ENCODE data around the gene HOXA11. TPM values are rescaled to one million over a fixed set of nuclear protein-coding genes. Genes with fewer than 3 reads are reported as not detected.

The HOXA11 gene
- total RNA-seq, 1 experiment from 2014 or later: not detected

DNA sequence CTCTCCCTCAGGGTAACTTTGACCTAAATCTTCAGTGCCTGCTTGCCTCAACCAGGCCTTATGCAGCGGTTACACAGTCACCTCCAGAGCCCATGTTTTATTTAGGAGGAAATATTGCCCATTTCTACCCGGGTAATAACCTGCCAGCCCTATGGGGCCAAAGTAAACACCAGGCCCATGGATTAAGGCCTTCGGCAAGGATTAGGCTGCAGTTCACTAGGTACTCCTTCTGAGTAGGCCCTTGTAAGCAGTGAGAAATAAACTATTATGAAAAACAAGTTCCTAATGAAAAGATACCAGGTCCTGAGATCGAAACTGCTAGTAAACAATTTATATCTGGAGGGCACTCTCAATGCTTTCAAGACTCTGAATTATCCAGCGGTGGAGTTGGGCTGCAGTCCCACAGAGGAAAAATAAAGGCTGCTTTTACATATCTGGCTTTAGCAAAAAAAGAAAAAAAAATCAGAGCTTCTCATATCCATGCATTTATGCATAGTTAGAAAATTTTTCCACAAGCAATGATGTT is 7.2 kb downstream of the HOXA11 start:
- no peaks in the 10 kb centered on the region for H3K9me3 Mint-ChIP-seq
- TF ChIP-seq, protein P1, sequence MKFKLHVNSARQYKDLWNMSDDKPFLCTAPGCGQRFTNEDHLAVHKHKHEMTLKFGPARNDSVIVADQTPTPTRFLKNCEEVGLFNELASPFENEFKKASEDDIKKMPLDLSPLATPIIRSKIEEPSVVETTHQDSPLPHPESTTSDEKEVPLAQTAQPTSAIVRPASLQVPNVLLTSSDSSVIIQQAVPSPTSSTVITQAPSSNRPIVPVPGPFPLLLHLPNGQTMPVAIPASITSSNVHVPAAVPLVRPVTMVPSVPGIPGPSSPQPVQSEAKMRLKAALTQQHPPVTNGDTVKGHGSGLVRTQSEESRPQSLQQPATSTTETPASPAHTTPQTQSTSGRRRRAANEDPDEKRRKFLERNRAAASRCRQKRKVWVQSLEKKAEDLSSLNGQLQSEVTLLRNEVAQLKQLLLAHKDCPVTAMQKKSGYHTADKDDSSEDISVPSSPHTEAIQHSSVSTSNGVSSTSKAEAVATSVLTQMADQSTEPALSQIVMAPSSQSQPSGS (CRISPR knock-in tag; IDR thresholded peaks at IDR 0.05; ENCODE audit: borderline replicate concordance, low read depth): no peak
- TF ChIP-seq TP53 (CRISPR knock-in tag; IDR thresholded peaks at IDR 0.05): no peak
- TF ChIP-seq, protein P2, sequence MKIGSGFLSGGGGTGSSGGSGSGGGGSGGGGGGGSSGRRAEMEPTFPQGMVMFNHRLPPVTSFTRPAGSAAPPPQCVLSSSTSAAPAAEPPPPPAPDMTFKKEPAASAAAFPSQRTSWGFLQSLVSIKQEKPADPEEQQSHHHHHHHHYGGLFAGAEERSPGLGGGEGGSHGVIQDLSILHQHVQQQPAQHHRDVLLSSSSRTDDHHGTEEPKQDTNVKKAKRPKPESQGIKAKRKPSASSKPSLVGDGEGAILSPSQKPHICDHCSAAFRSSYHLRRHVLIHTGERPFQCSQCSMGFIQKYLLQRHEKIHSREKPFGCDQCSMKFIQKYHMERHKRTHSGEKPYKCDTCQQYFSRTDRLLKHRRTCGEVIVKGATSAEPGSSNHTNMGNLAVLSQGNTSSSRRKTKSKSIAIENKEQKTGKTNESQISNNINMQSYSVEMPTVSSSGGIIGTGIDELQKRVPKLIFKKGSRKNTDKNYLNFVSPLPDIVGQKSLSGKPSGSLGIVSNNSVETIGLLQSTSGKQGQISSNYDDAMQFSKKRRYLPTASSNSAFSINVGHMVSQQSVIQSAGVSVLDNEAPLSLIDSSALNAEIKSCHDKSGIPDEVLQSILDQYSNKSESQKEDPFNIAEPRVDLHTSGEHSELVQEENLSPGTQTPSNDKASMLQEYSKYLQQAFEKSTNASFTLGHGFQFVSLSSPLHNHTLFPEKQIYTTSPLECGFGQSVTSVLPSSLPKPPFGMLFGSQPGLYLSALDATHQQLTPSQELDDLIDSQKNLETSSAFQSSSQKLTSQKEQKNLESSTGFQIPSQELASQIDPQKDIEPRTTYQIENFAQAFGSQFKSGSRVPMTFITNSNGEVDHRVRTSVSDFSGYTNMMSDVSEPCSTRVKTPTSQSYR (CRISPR knock-in tag; IDR thresholded peaks at IDR 0.05): no peak
- no peak for TF ChIP-seq SP1 (CRISPR knock-in tag; conservative IDR thresholded peaks at IDR 0.05)
- TF ChIP-seq, protein P3, sequence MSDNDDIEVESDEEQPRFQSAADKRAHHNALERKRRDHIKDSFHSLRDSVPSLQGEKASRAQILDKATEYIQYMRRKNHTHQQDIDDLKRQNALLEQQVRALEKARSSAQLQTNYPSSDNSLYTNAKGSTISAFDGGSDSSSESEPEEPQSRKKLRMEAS (CRISPR knock-in tag; IDR thresholded peaks at IDR 0.05): no peak
- no peak for TF ChIP-seq ZBTB21 (CRISPR knock-in tag; IDR thresholded peaks at IDR 0.05; ENCODE audit: borderline replicate concordance)
- TF ChIP-seq, protein P4, sequence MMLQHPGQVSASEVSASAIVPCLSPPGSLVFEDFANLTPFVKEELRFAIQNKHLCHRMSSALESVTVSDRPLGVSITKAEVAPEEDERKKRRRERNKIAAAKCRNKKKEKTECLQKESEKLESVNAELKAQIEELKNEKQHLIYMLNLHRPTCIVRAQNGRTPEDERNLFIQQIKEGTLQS (CRISPR knock-in tag; conservative IDR thresholded peaks at IDR 0.05): no peak
- no peak for TF ChIP-seq JUN (CRISPR knock-in tag; IDR thresholded peaks at IDR 0.05)
- POLR2A ChIA-PET: interaction anchor here (0.6 kb wide), 1 partner anchor 23 kb away, joined by 3 read pairs; no protein-coding TSS in a partner anchor
- no peak for DNase-seq (ENCODE audit: low spot score)
- peaks cover 99% of the 10 kb centered on the region for H3K27me3 Mint-ChIP-seq (ENCODE audit: low read depth)
- ATAC-seq: no peak
- peaks cover 19% of the 10 kb centered on the region for H3K4me1 Mint-ChIP-seq
- H3K4me3 Mint-ChIP-seq: no peak overlapping the region
- no peaks in the 10 kb centered on the region for H3K36me3 Mint-ChIP-seq
- CTCF ChIA-PET: interaction anchor here (1.0 to 2.5 kb wide), 3 partner anchors 12 to 18 kb away, joined by 6 to 32 read pairs (median 9); partner anchors contain the start of gene HOXA9
- no peak overlapping the region for H3K27ac Mint-ChIP-seq

DNA sequence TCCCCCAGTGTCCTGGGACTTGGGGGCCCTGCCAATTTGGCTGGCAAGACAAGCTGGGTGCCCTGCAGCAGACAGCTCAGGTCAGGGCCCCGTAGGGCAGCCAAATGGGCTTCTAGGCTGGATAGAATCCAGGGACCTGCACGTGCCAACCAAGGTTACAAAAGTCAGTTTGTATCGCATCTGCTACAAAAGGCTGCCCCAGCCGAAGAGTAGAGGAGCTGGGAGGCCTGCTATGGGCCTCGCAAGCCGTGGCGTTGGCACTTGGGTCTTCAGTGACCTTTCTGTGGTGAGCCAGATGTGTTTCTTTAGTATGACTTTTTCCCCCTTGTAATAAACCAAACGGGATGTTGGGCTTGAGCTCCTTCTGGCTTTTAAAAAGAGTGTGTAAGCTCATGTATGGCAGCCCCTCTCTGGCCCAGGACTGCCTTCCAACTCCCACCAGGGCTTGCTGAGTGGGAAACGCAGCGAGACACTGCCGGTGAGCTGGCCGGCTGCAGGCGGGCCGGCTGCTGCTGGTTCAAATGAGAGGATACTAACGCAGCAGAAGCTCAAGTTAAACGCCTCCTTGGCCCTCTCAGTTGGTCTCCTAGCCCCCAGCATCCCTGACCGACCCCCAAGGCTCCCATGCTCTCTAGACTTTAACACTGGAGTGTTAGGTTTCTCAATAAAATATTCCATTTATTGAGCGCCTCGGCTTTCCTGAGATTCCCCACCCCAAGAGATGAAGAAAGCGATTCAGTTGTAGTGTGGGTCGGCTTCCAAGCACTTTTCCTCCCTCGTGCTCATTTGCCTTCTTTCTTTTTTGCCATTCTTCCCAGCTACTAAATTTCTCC is 7.9 kb downstream of the HOXA11 start:
- ATAC-seq (no peak), DNase-seq (ENCODE audit: low spot score) (no peak)
- H3K27ac Mint-ChIP-seq: no peak overlapping the region
- H3K36me3 Mint-ChIP-seq: no peaks in the 10 kb centered on the region
- POLR2A ChIA-PET: interaction anchor here (0.6 kb wide), 1 partner anchor 23 kb away, joined by 3 read pairs; no protein-coding TSS in a partner anchor
- H3K27me3 Mint-ChIP-seq (ENCODE audit: low read depth): peaks cover 99% of the 10 kb centered on the region
- no peak overlapping the region for H3K4me3 Mint-ChIP-seq
- TF ChIP-seq, protein P5, sequence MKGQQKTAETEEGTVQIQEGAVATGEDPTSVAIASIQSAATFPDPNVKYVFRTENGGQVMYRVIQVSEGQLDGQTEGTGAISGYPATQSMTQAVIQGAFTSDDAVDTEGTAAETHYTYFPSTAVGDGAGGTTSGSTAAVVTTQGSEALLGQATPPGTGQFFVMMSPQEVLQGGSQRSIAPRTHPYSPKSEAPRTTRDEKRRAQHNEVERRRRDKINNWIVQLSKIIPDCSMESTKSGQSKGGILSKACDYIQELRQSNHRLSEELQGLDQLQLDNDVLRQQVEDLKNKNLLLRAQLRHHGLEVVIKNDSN (CRISPR knock-in tag; IDR thresholded peaks at IDR 0.05): no peak
- TF ChIP-seq NFATC4 (CRISPR knock-in tag; IDR thresholded peaks at IDR 0.05): no peak
- no peak for TF ChIP-seq CREB1 (CRISPR knock-in tag; IDR thresholded peaks at IDR 0.05)
- CTCF ChIA-PET: interaction anchor here (1.0 to 2.3 kb wide), 3 partner anchors 8 to 19 kb away, joined by 4 to 9 read pairs (median 6); partner anchors contain the start of genes HOXA11 and HOXA9
- H3K4me1 Mint-ChIP-seq: peaks cover 20% of the 10 kb centered on the region
- no peaks in the 10 kb centered on the region for H3K9me3 Mint-ChIP-seq

DNA sequence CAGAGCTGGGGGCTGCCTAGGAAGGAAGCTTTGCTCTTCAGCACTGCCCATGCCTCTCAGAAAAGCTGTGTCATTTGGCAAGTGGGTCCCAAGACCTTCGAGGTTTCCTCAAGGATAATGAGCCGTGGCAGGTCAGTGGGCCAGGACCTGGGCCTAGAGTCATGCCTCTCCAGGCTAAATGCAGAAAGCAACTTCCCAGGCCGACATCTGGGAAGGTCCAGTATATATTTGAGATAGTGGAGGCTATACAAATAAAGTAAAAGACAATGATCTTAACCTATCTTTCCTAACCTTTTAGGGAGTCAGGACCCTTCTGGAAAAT is 8.5 kb downstream of the HOXA11 start:
- ChIA-PET POLR2A (no interaction called here), CTCF (interaction anchor here (1.2 to 2.3 kb wide), 3 partner anchors 8 to 68 kb away, joined by 4 to 6 read pairs (median 4); partner anchors contain the start of genes HOXA11 and HOXA9)
- H3K36me3 Mint-ChIP-seq: no peaks in the 10 kb centered on the region
- H3K9me3 Mint-ChIP-seq: no peaks in the 10 kb centered on the region
- no peak for ATAC-seq
- no peak overlapping the region for H3K27ac Mint-ChIP-seq
- peaks cover 99% of the 10 kb centered on the region for H3K27me3 Mint-ChIP-seq (ENCODE audit: low read depth)
- no peak overlapping the region for H3K4me3 Mint-ChIP-seq
- no peak for DNase-seq (ENCODE audit: low spot score)
- H3K4me1 Mint-ChIP-seq: peaks cover 25% of the 10 kb centered on the region
- TF ChIP-seq TCF7 (CRISPR knock-in tag; IDR thresholded peaks at IDR 0.05; ENCODE audit: low read depth): no peak
- no peak for TF ChIP-seq ZNF121 (CRISPR knock-in tag; IDR thresholded peaks at IDR 0.05)
- TF ChIP-seq NR1H2 (CRISPR knock-in tag; IDR thresholded peaks at IDR 0.05): no peak
- TF ChIP-seq ZNF671 (CRISPR knock-in tag; IDR thresholded peaks at IDR 0.05): no peak
- no peak for TF ChIP-seq ZNF138 (CRISPR knock-in tag; conservative IDR thresholded peaks at IDR 0.05)
- TF ChIP-seq, protein P6, sequence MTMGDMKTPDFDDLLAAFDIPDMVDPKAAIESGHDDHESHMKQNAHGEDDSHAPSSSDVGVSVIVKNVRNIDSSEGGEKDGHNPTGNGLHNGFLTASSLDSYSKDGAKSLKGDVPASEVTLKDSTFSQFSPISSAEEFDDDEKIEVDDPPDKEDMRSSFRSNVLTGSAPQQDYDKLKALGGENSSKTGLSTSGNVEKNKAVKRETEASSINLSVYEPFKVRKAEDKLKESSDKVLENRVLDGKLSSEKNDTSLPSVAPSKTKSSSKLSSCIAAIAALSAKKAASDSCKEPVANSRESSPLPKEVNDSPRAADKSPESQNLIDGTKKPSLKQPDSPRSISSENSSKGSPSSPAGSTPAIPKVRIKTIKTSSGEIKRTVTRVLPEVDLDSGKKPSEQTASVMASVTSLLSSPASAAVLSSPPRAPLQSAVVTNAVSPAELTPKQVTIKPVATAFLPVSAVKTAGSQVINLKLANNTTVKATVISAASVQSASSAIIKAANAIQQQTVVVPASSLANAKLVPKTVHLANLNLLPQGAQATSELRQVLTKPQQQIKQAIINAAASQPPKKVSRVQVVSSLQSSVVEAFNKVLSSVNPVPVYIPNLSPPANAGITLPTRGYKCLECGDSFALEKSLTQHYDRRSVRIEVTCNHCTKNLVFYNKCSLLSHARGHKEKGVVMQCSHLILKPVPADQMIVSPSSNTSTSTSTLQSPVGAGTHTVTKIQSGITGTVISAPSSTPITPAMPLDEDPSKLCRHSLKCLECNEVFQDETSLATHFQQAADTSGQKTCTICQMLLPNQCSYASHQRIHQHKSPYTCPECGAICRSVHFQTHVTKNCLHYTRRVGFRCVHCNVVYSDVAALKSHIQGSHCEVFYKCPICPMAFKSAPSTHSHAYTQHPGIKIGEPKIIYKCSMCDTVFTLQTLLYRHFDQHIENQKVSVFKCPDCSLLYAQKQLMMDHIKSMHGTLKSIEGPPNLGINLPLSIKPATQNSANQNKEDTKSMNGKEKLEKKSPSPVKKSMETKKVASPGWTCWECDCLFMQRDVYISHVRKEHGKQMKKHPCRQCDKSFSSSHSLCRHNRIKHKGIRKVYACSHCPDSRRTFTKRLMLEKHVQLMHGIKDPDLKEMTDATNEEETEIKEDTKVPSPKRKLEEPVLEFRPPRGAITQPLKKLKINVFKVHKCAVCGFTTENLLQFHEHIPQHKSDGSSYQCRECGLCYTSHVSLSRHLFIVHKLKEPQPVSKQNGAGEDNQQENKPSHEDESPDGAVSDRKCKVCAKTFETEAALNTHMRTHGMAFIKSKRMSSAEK (CRISPR knock-in tag; IDR thresholded peaks at IDR 0.05; ENCODE audit: borderline replicate concordance): no peak
- TF ChIP-seq, protein P7, sequence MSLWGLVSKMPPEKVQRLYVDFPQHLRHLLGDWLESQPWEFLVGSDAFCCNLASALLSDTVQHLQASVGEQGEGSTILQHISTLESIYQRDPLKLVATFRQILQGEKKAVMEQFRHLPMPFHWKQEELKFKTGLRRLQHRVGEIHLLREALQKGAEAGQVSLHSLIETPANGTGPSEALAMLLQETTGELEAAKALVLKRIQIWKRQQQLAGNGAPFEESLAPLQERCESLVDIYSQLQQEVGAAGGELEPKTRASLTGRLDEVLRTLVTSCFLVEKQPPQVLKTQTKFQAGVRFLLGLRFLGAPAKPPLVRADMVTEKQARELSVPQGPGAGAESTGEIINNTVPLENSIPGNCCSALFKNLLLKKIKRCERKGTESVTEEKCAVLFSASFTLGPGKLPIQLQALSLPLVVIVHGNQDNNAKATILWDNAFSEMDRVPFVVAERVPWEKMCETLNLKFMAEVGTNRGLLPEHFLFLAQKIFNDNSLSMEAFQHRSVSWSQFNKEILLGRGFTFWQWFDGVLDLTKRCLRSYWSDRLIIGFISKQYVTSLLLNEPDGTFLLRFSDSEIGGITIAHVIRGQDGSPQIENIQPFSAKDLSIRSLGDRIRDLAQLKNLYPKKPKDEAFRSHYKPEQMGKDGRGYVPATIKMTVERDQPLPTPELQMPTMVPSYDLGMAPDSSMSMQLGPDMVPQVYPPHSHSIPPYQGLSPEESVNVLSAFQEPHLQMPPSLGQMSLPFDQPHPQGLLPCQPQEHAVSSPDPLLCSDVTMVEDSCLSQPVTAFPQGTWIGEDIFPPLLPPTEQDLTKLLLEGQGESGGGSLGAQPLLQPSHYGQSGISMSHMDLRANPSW (CRISPR knock-in tag; conservative IDR thresholded peaks at IDR 0.05; ENCODE audit: low read depth): no peak

All from WTC11 (cell line).